Left forelimb (tissue), 1 donor: Measurements from ENCODE around the gene ILKAP.
"Not testable (repeated sequence)": the region's sequence is repeated elsewhere in the genome, so short reads cannot be mapped to it uniquely, and the experiment has no call there.

Experiments used
- DNase-seq: peaks from one replicate; pipeline ENCODE4 v3.0.0-alpha.2; 2018; ENCODE audit warnings: low spot score

The ILKAP gene

GRCh38 chr2:238187618-238188548 lies 15.6 kb downstream of the ILKAP start:
- DNase-seq: no peak

DNA sequence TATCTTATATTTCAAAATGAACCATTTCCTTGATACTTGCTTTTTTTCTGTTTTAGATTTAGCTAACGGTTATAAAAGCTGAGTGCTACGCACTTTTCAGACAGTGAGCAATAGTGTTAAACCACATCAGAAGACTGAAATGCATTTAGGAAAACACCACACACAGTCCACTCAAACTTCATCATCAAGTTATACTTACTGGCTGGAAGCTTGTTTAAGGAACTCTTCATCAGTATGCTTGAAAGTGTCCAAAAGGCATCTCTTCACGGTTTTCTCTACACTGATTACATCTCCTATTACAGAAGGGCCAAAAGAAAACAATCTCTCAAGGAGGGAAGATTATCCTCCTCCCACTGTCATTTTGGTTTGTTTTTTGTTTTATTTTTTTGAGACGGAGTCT lies 19.7 kb downstream of the ILKAP start:
- DNase-seq: no peak

- no peak for DNase-seq
Measured at GRCh38 chr2:238182362-238182761, 21.1 kb downstream of the ILKAP start.

DNA sequence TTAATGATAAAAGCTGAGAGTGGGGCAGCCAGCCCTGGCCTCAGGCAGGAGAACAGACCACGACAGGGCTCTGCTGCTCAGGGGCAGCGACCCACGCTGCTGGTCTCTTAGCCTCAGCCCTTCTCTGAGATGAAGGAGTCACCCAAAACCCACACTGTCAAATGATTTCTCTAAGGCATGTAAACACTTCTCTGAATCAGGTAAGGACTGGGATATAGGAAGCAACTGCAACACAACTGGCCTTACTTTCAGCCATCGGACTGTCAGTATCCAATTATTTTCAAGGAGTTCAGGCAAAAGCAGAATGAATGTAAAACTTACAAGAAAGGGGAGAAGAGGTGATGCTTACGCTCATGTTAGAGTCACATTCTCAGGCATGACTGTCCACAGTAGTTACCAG lies 22.9 kb downstream of the ILKAP start:
- no peak for DNase-seq

DNA sequence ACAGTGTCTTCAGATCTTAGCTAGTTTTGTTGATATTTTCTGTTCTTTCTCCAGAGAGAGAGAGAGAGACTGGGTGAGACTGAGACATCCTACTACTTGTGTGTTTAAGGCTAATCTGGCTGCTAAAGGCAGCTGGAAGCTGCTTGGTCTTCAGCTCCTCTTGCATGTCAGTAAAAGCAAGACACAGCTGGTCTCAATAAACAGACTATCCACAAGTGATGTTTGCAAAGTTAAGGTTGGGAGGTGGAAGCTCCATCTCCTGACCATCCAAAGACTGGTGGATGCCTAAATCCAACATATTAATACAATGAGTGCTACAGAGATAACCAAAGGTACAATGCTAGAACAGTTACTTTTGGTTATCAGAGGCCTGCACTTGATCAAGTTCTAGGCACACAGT lies 26.9 kb downstream of the ILKAP start:
- DNase-seq: no peak

- DNase-seq: no peak
Measured at GRCh38 chr2:238174701-238175100, 28.8 kb downstream of the ILKAP start.

DNA sequence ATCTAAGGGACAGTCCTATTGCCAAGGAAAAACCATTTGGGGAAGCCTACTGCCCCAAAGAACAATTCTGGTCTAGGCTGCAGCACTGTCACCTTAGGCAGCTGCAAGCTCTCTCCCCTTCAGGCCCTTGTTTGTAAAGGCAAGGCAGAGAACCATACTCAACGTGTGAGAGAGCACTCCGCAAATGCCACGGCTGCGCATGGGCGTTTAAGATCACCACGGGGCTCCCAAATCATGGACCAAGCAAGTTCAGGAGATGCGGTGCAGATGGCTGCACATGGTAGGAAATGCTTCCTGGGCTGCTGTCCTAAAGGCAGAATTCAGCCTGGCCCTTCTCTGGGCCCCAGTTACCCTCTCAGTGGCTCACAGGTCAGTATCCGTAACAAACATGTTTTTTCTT lies 29.2 kb downstream of the ILKAP start:
- DNase-seq: no peak

DNA sequence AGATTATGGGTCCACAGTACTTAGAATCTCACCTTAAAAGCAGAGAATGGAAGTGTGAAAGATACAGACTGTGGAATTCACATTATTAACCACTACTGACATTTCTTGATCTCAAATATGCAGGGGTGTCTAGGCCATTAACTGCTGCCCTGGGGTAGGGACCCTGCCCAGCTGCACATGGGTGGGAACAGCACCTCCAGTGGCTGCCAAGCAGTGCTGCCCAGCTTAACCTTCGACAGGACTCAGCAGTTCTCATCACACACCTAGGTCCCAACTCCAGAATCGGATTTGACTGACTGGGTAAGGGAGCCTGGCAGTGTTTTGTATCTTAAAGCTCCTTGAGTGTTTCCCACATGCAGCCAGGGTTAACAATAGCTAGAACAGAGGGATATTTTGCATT lies 29.8 kb downstream of the ILKAP start:
- no peak for DNase-seq

DNA sequence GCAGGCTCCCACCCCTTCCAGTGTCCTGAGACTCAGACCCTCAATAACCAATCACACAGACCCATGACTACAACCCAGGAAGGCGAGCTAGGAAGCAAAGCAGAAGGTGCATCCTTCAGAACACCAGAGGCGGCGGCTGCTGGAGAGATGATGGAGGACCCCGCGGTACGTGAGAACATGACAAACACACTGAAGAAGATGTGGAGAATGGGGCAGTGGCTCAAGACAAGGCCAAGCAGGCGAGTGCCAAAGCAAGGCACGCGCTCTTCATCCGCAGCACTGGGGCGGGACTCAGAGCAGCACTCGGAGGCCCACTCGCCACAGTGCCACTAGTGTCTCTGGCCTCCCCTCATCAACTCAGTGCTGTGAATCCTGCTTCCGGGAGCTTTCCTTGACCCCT lies 31.1 kb downstream of the ILKAP start:
- DNase-seq: no peak

GRCh38 chr2:238171575-238172187 lies 31.8 kb downstream of the ILKAP start:
- DNase-seq: no peak

- DNase-seq: not testable (repeated sequence)
Measured at GRCh38 chr2:238171072-238171431, 32.4 kb downstream of the ILKAP start.

- no peak for DNase-seq
Measured at GRCh38 chr2:238170386-238171071, 33.0 kb downstream of the ILKAP start.

DNA sequence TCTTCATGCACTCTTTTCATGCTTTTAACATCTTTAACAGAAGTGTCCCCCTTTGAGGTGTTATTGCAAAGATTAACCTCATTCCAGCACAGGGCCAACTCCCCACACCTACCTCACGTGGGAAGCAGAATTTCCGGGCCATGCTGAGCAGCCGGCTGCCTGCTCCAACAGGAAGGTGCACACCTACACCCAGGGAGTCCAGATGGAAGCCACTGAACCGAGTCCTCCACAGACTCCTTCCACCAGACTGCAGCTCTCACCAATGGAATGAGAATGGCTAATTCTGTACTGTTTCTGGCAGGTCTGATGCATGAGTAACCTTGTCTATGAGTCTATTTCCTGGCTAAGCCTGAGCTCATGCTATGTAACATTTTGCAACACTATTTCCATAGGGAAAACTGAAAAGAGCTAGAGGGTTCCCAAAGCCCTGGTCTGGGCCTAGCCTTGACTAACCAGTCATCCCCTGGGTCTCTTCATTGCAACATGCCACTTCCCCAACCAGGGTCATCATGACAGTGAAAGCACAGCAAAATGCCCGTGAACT lies 33.7 kb downstream of the ILKAP start:
- no peak for DNase-seq

- DNase-seq: no peak
Measured at GRCh38 chr2:238169048-238169707, 34.3 kb downstream of the ILKAP start.

- no peak for DNase-seq
Measured at GRCh38 chr2:238168196-238169047, 35.1 kb downstream of the ILKAP start.

DNA sequence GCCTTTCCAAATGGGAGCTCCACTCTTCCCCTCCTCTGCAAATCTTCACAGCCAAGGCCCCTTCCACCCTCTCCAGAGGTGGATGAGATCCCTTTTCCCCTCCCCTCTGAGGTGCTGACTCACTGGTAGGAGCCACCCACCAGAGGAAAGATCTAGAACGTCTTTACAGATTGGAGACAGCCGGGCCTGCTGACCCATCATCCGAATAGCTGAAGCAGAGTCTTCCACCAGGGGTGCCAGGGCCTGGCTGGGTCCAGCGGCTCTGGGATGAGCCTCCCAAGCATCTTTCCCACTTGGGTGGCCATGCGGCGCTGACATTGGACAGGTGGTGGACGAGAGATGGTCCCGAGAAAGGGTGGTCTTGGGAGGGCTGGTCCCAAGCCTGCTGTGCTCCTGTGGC lies 35.7 kb downstream of the ILKAP start:
- no peak for DNase-seq

GRCh38 chr2:238167344-238167715 lies 36.2 kb downstream of the ILKAP start:
- no peak for DNase-seq

DNA sequence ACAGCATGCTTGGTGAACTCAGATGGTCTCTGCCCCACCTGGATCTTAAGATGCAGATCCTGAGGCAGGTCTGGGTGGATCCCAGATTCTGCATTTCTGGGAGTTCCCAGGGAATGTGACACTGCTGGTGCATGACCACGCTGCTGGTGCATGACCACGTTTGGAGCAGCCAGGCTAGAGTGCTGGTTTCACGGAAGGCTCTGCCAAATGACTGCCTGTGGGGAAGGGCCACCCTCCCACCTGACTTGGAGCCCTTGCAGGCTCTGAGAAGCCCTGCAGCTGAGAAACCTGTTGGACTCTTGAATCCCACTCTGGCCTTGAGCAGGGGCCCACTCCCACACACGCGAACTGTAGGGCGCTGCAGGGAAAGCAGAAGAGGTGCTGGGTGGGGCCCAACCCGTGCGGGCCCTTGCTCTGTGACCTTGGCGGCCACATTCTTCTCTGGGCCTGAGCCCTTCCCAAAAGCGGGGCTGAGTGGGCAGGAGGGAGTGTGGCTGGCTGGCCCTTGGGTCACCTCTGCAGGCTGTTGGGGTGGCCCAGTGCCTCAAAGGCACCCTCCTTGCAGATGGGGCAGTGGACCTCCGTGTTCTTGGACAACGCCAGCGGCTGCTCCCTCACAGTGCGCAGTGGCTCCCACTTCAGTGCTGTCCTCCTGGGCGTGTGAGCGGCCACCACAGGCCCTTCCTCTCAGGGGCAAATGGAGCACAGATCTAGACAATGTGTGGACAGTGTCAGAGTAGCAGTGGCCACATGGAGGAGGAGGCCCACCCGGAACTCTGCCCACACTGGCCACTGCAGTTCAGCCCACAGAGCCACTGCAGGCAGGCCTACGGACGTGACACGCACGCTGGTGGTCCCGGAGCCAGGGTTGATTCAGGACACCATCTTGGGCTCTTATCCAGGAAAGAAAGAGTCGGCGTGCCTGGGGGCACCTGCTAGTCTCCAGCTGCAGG lies 36.8 kb downstream of the ILKAP start:
- no peak for DNase-seq

- DNase-seq: no peak
Measured at GRCh38 chr2:238165288-238165921, 38.1 kb downstream of the ILKAP start.

- no peak for DNase-seq
Measured at GRCh38 chr2:238164906-238165287, 38.6 kb downstream of the ILKAP start.
